Osteoblast (primary cell): ENCODE data around the gene RAD51D. TPM values are rescaled to one million over a fixed set of nuclear protein-coding genes. Genes with fewer than 3 reads are reported as not detected.

Source experiments
- DNase-seq: peaks from one replicate; pipeline ENCODE4 v3.0.0; 2011; ENCODE audit warnings: low spot score, mixed read lengths; ENCODE audit not compliant: insufficient read length; ENCODE audit errors: missing footprints
- H2AFZ ChIP-seq: 2 replicates; pipeline ENCODE4 v1.6.0; 2011; ENCODE audit warnings: mild to moderate bottlenecking, low read length
- H3K27ac ChIP-seq: 2 replicates; pipeline ENCODE4 v1.5.1; 2011; ENCODE audit warnings: mild to moderate bottlenecking, low read depth, low read length, moderate library complexity
- H3K27me3 ChIP-seq: 2 replicates; pipeline ENCODE4 v1.6.0; 2012; ENCODE audit warnings: mild to moderate bottlenecking, control low read depth, inconsistent platforms, low read length, moderate library complexity; ENCODE audit not compliant: insufficient read depth
- H3K36me3 ChIP-seq: 2 replicates; pipeline ENCODE4 v1.5.1; 2011; ENCODE audit warnings: mild to moderate bottlenecking, low read length, control low read depth, moderate library complexity; ENCODE audit not compliant: insufficient read depth
- H3K4me1 ChIP-seq: 2 replicates; pipeline ENCODE4 v1.5.1; 2011; ENCODE audit warnings: mild to moderate bottlenecking, low read length, control low read depth, moderate library complexity; ENCODE audit not compliant: insufficient read depth
- H3K4me2 ChIP-seq: 2 replicates; pipeline ENCODE4 v1.6.0; 2011; ENCODE audit warnings: mild to moderate bottlenecking, low read length; ENCODE audit not compliant: insufficient read depth
- H3K4me3 ChIP-seq: fragments of 200-600 bp; sonication (generic); 3 replicates; pipeline ENCODE4 v1.5.1; 2012; ENCODE audit warnings: mild to moderate bottlenecking, low read length, inconsistent platforms; ENCODE audit not compliant: insufficient read depth
- H3K79me2 ChIP-seq: 2 replicates; pipeline ENCODE4 v1.6.0; 2012; ENCODE audit warnings: mild to moderate bottlenecking, low read length, control low read depth, inconsistent platforms; ENCODE audit not compliant: insufficient read depth
- H3K9me3 ChIP-seq: 2 replicates; pipeline ENCODE4 v1.5.1; 2011; ENCODE audit warnings: low read depth, low read length, control low read depth
- H4K20me1 ChIP-seq: 2 replicates; pipeline ENCODE4 v1.6.0; 2012; ENCODE audit warnings: mild to moderate bottlenecking, low read length, control low read depth; ENCODE audit not compliant: insufficient read depth
- CTCF ChIP-seq: IDR thresholded peaks from 2 replicates; pipeline ENCODE4 v1.5.1; 2011; ENCODE audit warnings: mild to moderate bottlenecking, low read depth, low read length, moderate library complexity; ENCODE audit errors: extremely low read depth
- total RNA-seq: library from RNA; depleted of rRNA; stranded (reverse); fragments of >200 nt; gene quantifications from 2 replicates; pipeline ENCODE4 v1.2.3, GENCODE V29; 2012

Gene RAD51D
- total RNA-seq, 1 donor = 14.8 TPM

DNA sequence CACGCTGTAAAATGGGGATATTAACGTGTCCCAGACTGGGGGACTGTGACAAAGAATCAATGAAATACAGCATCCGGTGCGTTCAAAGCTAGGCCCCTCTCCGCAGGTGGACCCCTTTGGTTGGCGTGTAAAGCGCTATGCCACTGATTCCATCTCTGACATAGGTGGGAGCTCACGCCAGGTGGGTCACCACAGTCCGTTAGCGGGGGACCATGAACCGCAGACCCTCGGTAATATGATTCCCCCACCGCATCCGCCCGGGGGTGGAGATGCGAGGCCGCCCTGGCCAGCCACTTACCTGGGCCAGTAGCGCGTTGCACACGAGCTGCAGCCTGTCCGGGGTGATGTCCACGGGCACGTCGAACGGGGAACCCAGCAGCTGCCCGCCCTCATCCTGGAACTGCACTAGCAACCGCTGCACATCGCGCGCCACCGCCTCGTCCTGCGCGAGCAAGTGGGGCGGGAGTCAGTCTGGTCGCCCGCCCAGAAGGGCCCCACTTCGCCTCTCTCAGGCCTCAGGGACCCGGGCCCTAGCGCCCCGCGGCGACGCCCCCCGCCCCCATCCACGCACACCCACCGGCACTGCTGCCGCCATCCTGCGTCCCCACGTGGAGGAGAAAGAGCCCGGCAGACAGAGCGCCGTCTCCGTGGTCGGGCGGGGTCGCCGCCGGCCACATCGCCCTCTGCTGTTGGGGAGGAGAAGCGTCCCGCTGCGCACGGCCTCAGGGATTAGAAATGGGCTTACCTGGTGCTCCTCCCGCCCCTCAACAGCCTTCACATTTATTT is 22.2 kb upstream of the RAD51D start, which contains the start of gene NLE1:
TSS of gene NLE1 (minus strand) at position 623 of the 786 bp plus-strand sequence. CDS start at position 595, 28 bp downstream.
- Histone ChIP-seq H3K36me3 (peaks cover 20% of the 10 kb centered on the region), H4K20me1 (no peaks in the 10 kb centered on the region), H3K27me3 (no peaks in the 10 kb centered on the region), H3K27ac (peak within 1 kb of the TSS; percentile 66), H3K4me2 (peak within 1 kb of the TSS; percentile 91), H3K4me3 (peak within 1 kb of the TSS; percentile 99), H3K9me3 (no peaks in the 10 kb centered on the region), H3K4me1 (peaks cover 7% of the 10 kb centered on the region), H2AFZ (peak within 1 kb of the TSS; percentile 95), H3K79me2 (peaks cover 13% of the 10 kb centered on the region)
- DNase-seq = peak; percentile 96
- TF ChIP-seq CTCF = peak; percentile 84

DNA sequence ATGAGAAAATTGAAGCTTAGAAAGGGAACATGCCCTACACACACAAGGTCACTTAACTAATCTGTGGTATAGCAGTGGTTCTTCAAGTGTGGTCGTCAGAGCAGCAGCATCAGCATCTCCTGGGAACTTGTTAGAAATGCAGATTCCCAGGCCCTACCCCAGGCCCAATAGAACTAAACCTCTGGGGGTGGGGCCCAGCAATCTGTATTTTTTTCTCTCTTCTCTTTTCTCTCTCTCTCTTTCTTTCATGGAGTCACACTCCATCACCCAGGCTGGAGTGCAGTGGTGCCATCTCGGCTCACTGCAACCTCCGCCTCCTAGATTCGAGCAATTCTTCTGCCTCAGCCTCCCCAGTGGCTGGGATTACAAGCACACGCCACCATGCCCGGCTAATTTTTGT is 18.6 kb upstream of the RAD51D start:
- no peaks in the 10 kb centered on the region for H3K9me3 ChIP-seq
- no peak overlapping the region for H3K4me3 ChIP-seq
- peaks cover 7% of the 10 kb centered on the region for H3K4me1 ChIP-seq
- peaks cover 13% of the 10 kb centered on the region for H3K79me2 ChIP-seq
- H2AFZ ChIP-seq = no peak overlapping the region
- H3K36me3 ChIP-seq = peaks cover 52% of the 10 kb centered on the region
- no peaks in the 10 kb centered on the region for H4K20me1 ChIP-seq
- no peak for TF ChIP-seq CTCF
- no peak for DNase-seq
- no peak overlapping the region for H3K27ac ChIP-seq
- H3K27me3 ChIP-seq = no peaks in the 10 kb centered on the region
- H3K4me2 ChIP-seq = no peak overlapping the region

DNA sequence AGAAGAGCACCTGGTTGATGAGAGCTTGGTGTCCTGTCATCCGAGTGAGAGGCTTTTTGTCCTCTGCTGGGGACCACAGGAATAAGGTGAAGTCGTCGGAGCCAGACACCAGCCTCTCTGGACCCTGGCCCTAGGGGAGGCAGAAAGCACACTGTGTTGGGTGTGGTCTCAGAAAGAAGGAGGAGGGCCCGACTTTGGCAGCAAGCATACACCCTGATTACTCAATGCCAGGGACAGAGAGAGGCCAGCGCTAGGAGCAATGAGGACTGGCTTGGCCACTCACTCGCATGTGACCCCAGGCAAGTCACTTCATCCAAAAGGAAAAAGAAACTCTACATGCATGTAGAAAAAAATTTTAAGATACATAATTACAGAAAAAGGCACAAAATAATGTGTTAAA is 15.7 kb upstream of the RAD51D start:
- H3K4me3 ChIP-seq = no peak overlapping the region
- DNase-seq = peak; percentile 48
- H2AFZ ChIP-seq = no peak overlapping the region
- H3K79me2 ChIP-seq = no peaks in the 10 kb centered on the region
- no peaks in the 10 kb centered on the region for H4K20me1 ChIP-seq
- no peak overlapping the region for H3K4me2 ChIP-seq
- H3K27me3 ChIP-seq = no peaks in the 10 kb centered on the region
- H3K4me1 ChIP-seq = no peaks in the 10 kb centered on the region
- H3K9me3 ChIP-seq = no peaks in the 10 kb centered on the region
- no peak overlapping the region for H3K27ac ChIP-seq
- no peak for TF ChIP-seq CTCF
- peaks cover 71% of the 10 kb centered on the region for H3K36me3 ChIP-seq

GRCh38 chr17:35132816-35133550 is 13.3 kb upstream of the RAD51D start:
- peak; percentile 18 for DNase-seq
- Histone ChIP-seq H3K4me1 (peaks cover 4% of the 10 kb centered on the region), H3K79me2 (no peaks in the 10 kb centered on the region), H3K27ac (no peak overlapping the region), H3K36me3 (peaks cover 58% of the 10 kb centered on the region), H2AFZ (no peak overlapping the region), H4K20me1 (no peaks in the 10 kb centered on the region), H3K4me3 (no peak overlapping the region), H3K4me2 (no peak overlapping the region), H3K27me3 (no peaks in the 10 kb centered on the region), H3K9me3 (no peaks in the 10 kb centered on the region)
- TF ChIP-seq CTCF = no peak
